ENCODE results near the gene CHST11.

CHST11 gene

GRCh38 chr12:104547235-104547634 lies 90.5 kb downstream of the CHST11 start:
- in situ Hi-C loops (cut with MboI; ENCODE audit: low sequenced_read_pairs, unreplicated experiment): no loop called here
- TF ChIP-seq CTCF (IDR thresholded peaks at IDR 0.05; ENCODE audit: borderline replicate concordance, control extremely low read depth, extremely low read depth, insufficient read depth, missing control alignments): no peak
- DNase-seq (ENCODE audit: low spot score): no peak

GRCh38 chr12:104549815-104550480 lies 93.2 kb downstream of the CHST11 start:
- no peak for TF ChIP-seq CTCF (IDR thresholded peaks at IDR 0.05; ENCODE audit: borderline replicate concordance, control extremely low read depth, extremely low read depth, insufficient read depth, missing control alignments)
- DNase-seq (ENCODE audit: low spot score): no peak
- in situ Hi-C loops (cut with MboI; ENCODE audit: low sequenced_read_pairs, unreplicated experiment): no loop called here

- no peak for TF ChIP-seq CTCF (IDR thresholded peaks at IDR 0.05; ENCODE audit: borderline replicate concordance, control extremely low read depth, extremely low read depth, insufficient read depth, missing control alignments)
- no peak for DNase-seq (ENCODE audit: low spot score)
- in situ Hi-C loops (cut with MboI; ENCODE audit: low sequenced_read_pairs, unreplicated experiment): no loop called here
These were observed 94.7 kb downstream of the CHST11 start for GRCh38 chr12:104551313-104551931.

- TF ChIP-seq CTCF (IDR thresholded peaks at IDR 0.05; ENCODE audit: borderline replicate concordance, control extremely low read depth, extremely low read depth, insufficient read depth, missing control alignments): no peak
- in situ Hi-C loops (cut with MboI; ENCODE audit: low sequenced_read_pairs, unreplicated experiment): no loop called here
- DNase-seq (ENCODE audit: low spot score): no peak
These were observed 96.7 kb downstream of the CHST11 start for GRCh38 chr12:104553421-104553820.

GRCh38 chr12:104555648-104556047 lies 98.9 kb downstream of the CHST11 start:
- TF ChIP-seq CTCF (IDR thresholded peaks at IDR 0.05; ENCODE audit: borderline replicate concordance, control extremely low read depth, extremely low read depth, insufficient read depth, missing control alignments): no peak
- in situ Hi-C loops (cut with MboI; ENCODE audit: low sequenced_read_pairs, unreplicated experiment): no loop called here
- DNase-seq (ENCODE audit: low spot score): no peak

- no peak for TF ChIP-seq CTCF (IDR thresholded peaks at IDR 0.05; ENCODE audit: borderline replicate concordance, control extremely low read depth, extremely low read depth, insufficient read depth, missing control alignments)
- no peak for DNase-seq (ENCODE audit: low spot score)
- in situ Hi-C loops (cut with MboI; ENCODE audit: low sequenced_read_pairs, unreplicated experiment): no loop called here
These were observed 100.9 kb downstream of the CHST11 start for GRCh38 chr12:104557488-104558195.
